NCI-H82 treated with DMSO at 0.1 percent for 48 hours (cell line): ENCODE data around the gene ABHD6.
A peak's percentile ranks its signal among the peaks of the same experiment; 100 is the strongest.
"Not testable (repeated sequence)": the region's sequence is repeated elsewhere in the genome, so short reads cannot be mapped to it uniquely, and the experiment has no call there.

Experiments used
- DNase-seq: peaks from one replicate; lab custom pipeline; 2025; ENCODE audit not compliant: unreplicated experiment; lab: John Stamatoyannopoulos, UW

The ABHD6 gene

GRCh38 chr3:58209933-58210332 lies 27.7 kb upstream of the ABHD6 start:
- no peak for DNase-seq

GRCh38 chr3:58210761-58211460 lies 26.7 kb upstream of the ABHD6 start, which contains the start of gene DNASE1L3:
Gene DNASE1L3 (minus strand): TSS chr3:58210972. CDS start chr3:58210906, 66 bp downstream.
- DNase-seq, result no peak

DNA sequence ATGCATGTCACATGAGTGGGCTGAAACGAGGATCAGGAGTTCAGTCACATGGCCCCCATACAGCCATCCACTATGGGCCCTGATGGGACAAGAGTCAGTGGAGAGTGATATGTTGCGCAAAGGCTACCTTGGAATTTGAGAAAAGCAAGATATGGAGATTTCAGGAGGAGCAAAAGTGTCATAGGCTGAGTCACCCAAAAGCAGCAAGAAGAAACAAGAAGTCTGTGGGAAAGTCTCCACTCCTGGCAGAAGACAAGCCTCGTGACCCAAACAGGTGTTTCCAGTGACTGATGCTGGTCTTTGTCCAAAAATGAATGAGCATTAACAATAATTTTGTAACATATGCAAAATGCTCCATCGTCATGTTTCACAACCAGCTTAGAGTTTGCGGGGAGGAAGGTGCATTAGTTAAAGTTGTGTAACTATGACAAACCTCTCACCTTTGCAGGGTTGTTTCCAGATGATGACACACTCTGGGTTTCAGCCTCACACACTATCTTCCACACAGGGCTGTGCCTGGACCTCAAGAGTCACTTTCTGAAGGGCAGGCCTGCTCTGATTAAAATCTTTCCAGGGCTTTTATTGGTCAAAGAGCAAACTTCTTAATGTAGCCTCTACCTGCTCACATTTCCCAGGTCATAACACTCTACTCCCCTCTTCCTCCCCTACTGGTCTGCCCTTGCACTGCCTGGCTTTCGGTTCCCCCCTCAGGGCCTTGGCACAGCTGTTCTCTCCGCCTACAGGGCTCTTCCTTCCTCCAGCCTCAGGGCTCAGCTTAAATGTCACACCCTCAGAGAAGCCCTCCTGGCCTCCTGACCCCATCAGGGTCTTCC lies 22.9 kb upstream of the ABHD6 start:
- DNase-seq, result no peak

DNA sequence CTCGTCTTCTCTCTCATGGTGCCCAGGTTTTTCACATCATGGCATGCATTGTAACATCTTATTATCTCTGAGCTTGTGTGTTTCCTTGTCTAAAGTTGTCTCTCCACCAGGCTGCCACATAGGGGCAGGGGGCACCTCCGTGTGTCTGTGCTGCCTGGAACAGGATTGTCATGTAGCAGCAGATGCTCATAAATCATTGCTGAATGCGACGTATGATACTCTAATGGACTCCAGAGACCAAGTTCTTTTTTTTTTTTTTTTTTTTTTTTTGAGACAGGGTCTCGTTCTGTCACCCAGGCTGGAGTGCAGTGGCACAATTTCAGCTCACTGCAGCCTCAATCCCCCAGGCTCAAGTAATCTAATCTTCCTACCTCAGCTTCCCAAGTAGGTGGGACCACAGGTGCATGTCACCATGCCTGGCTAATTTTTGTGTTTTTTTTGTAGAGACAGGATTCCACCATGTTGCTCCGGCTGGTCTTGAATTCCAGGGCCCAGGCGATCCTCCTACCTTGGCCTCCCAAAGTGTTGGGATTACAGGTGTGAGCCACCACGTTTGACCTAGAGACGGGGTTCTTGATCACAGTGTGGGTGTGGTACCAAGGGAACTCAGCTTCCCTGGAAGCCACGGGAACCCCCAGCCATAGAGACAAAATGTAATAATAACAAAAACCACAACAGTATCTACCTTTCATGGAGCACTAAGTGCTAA lies 22.1 kb upstream of the ABHD6 start:
- no peak for DNase-seq

GRCh38 chr3:58216496-58217195 lies 20.9 kb upstream of the ABHD6 start:
- DNase-seq, result no peak

- peak; percentile 31 for DNase-seq
Measured at GRCh38 chr3:58217209-58217811, 20.3 kb upstream of the ABHD6 start.

DNA sequence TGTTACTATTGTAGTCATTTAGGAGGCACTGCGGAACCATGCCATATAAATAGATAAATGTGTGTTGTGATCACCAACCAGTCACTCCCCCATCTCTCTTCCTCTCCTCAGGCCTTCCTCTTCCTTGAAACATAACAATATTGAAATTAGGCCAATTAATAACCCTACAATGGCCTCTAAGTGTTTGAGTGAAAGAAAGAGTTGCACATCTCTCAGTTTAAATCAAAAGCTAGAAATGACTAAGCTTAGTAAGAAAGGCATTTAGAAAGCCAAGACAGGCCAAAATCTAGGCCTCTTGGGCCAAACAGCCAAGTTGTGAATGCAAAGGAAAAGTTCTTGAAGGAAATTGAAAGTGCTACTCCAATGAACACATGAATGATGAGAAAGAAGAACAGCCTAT lies 18.7 kb upstream of the ABHD6 start:
- DNase-seq, result no peak

DNA sequence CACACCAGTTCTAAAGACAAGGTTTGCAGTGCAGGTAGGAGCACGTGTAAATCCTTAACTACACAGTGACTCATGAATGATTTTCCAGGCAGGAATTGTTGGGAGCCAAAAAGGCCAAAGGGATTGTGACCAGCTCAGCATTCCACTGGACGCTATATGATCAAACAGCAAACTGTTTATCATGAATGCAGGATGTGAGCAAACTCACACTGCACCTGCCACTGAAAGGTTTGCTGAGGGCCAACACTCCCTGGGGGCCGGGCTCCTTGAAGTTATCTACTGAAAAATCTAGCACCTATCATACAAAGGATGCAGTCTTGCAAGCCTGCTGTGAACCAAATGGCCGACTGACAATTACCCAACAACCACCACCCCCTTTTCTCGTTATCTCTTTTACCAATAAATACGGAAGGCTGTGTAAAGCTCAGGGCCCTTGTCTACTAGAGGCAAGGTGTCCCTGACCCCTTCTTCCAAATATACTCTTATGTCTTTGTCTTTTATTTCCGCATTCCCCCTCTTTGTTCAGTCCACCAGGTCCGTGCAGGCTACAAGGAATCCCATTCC lies 15.3 kb upstream of the ABHD6 start:
- DNase-seq, result no peak

- no peak for DNase-seq
Measured at GRCh38 chr3:58223855-58224254, 13.7 kb upstream of the ABHD6 start.

DNA sequence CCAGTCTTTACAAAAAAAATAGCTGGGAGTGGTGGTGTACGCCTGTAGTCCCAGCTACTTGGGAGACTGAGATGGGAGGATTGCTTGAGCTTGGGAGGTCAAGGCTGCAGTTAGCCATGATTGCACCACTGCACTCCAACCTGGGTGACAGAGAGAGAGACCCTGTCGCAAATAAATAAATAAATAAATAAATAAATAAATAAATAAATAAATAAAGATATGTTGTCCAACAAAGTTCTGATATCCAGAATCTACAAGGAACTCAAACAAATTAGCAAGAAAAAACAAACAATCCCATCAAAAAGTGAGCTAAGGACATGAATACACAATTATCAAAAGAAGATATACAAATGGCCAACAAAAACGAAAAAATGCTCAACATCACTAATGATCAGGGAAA lies 9.7 kb upstream of the ABHD6 start:
- not testable (repeated sequence) for DNase-seq

GRCh38 chr3:58230876-58231552 lies 6.6 kb upstream of the ABHD6 start:
- no peak for DNase-seq

DNA sequence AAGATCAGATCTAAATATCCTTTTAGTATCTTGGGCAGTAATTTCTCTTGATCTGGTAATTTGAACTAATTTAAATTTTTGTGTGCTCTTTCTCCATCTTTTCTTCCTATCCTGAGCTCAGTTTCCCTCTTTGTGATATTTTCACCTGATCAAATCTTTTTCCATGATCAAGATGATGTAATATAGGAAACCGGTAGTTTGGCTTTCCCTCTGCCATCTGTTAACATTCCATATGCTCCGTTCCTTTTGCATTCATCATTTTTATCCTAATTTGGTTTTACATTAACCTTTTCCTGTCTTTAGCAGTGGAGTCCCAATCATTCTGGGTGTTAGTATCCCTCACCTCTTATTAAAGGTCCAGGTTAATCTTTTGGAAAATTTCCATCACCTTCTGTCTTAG lies 5.9 kb upstream of the ABHD6 start:
- DNase-seq, result no peak

DNA sequence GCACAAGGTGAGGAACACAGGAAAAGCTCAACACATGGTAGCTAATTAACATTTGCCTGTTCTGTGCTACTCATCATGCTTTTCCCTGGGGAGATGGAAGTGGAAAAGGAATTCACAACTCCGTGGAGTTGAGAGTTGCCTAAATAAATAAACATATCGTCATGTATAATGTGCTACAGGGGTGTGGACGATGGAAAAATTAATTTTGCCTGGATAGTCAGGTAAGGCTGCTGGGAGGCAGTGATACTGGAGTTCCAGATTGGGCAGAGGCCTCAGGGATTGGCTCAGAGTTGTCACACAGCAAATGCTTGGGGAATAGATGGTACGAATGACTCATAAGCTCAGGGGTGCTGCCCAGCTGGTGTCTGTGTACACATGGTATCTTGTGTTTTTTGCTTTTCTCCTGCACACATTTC lies 3.1 kb upstream of the ABHD6 start:
- no peak for DNase-seq

DNA sequence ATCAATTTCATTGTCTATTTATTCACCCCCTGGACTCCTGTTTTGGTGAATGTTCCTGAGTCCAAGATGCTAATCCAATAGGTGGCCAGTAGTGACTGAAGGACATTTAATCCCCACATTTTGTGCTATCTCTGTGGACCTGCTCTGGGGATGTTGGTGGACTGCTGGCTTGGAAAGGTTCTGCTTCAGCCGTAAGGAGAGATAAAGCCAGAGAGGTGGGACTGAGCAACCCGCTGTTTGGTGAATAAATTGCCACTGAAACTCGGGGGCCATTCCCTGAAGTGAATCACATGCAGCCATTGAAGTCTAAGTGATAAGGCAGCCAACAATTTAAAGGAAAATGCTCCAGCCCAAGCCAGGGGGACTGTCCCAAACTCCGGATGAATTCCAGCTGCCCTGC lies 1.6 kb upstream of the ABHD6 start:
- DNase-seq, result no peak

- no peak for DNase-seq
Measured at GRCh38 chr3:58236527-58237237, 910 bp upstream of the ABHD6 start.

DNA sequence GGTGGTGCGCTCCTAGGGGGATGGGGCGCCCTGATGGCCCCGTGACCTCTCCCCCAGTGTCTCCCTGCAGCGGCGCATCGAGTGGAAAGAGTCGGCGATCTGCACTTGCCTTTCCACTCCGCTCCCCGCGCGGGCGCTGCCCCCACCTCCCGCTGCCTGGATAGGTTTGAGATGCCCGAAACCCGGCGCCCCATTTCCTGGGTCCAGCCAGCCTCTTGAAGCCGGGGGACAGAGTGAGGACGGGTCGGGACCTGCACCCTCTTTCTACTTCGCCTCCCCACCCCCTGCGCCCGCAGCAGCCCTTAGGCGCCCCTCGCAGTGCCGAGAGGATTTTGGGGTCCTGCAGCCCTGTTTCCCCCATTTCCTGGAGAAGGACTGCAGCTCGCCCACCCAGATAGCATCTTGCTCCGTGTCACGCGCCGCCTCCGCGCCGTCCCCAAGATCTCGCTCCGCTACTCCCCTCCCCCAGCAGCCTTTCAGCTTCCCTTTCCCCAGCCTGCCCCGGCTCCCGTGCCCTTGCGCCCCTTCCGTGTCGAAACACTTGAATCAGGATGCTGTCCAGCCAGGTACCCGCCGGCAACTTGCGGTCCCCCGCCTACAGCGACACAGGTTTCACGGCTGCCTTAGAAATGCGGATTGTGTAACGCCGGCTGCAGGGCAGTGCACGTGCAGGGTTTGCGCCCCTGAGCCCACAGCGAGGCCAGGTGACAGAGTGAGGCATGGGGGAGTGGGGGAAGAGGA lies 519 bp downstream of the ABHD6 start:
- DNase-seq, result no peak

DNA sequence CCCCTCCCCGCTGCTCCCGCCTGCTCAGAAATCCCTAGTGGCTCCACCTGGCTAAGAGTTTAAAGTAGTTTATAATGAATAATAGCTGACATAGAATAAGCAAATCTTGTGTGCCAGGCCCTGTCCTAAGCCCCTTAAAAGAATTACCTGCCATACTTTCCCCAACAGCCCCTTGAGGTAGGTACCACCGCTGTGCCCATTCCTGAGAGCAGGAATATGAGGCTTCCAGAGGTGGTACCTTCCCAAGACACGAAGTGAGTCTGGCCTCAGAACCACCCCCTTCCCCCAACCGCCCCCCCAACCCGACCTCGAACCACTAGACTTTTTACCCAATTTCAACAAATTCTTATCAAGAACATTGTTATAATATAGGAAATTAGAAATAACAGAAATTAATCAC lies 1.2 kb downstream of the ABHD6 start:
- no peak for DNase-seq

DNA sequence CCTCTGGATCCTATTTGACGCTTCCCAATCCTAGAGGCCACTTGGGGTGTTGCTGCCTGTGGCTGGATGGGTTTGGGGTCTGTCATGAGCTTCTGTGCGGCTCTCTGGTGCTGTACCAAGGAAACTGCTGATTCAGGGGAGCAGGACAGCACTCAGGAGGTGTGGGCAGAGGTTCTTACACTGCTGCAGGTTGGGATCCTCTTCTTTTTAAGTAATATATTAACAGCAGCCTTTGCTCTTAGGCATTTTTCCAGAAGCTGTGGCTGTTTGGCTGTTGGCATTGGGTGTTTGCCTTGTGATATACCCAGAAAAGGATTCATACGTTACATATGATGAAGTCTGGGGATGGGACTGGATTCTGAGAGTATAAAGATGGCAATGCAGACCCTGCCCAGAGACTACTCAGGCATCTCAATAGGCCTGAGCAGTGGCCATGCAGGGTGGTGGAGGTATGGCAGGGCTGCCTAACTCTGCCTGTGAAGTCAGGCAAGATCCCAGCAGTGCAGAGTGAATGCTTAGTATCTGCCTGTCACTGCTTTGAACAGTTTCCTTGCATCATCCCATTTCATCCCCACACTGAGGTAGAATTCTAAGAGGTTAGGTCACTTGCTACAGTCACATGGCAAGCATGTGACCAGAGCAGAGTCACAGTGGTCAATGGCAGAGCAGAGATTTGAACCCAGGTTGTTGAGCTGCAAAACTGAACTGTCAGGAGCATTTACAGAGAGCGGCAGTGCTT lies 3.9 kb downstream of the ABHD6 start:
- DNase-seq, result no peak
